ENCODE data around the gene CD59. TPM values are rescaled to one million over a fixed set of nuclear protein-coding genes. Genes with fewer than 3 reads are reported as not detected.

CD59 gene
- total and polyA plus RNA-seq, 9 of the 15 experiments (the other 6 are each of a cell fraction or from before 2014, with no cell fraction given): 38.1 to 338 (median 173) TPM

DNA sequence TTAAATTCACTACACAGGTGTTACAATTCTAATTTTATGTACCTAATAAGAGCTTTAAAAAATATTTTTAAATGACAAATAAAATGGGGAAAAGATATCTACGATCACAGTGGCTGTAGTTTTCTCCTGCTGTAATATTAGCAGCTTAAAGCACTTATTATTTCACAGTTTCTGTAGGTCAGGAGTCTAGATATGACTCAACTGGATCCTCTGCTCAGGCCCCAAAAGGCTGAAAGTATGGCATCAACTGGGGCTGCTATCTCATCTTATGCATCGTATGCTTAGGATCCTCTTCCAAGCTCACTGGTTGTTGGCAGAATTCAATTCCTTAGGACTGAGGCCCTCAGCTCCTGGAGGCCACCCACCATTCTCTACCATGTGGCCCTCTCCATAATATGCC lies 25.2 kb upstream of the CD59 start:
- intact Hi-C loops (cut with micrococcal nuclease): no loop called here
- ChIA-PET CTCF (ENCODE audit: low intra/inter-chr PET ratio) (no interaction called here), POLR2A (interaction anchor here (0.5 to 1.0 kb wide), 3 partner anchors 13 to 1506 kb away, joined by 3 to 5 read pairs (median 4); partner anchors contain the start of gene FBXO3)
- no peak overlapping the region for H3K27ac ChIP-seq (ENCODE audit: extremely low read depth, low read depth, low read length)
- no peaks in the 10 kb centered on the region for H3K9me3 ChIP-seq (replicated peaks; ENCODE audit: control insufficient read depth, insufficient read depth, low read depth, low read length)
- no peak overlapping the region for H2AFZ ChIP-seq (ENCODE audit: low read depth, low read length)
- DNase-seq (ENCODE audit: extremely low read depth in 1 of 4, low spot score in 3 of 4) (no peak), ATAC-seq (no peak), FAIRE-seq (no peak)
- H4K20me1 ChIP-seq (replicated peaks; ENCODE audit: control insufficient read depth, insufficient read depth, low read length): no peaks in the 10 kb centered on the region
- H3K4me2 ChIP-seq (ENCODE audit: insufficient read depth, low read length): no peak overlapping the region
- H3K9ac ChIP-seq (ENCODE audit: insufficient read depth in 1 of 2, low read depth in 2 of 2, low read length in 2 of 2): no peak overlapping the region
- BruUV-seq (replicated peaks): no TSS peak
- no peaks in the 10 kb centered on the region for H3K9me1 ChIP-seq (ENCODE audit: control insufficient read depth, insufficient read depth, low read length)
- no peaks in the 10 kb centered on the region for H3K79me2 ChIP-seq (ENCODE audit: control insufficient read depth, insufficient read depth, low read length)
- H3K36me3 ChIP-seq (ENCODE audit: control insufficient read depth, insufficient read depth, low read length): peaks cover 50% of the 10 kb centered on the region
- H3K4me3 ChIP-seq: no peak overlapping the region
- no peaks in the 10 kb centered on the region for H3K27me3 ChIP-seq (ENCODE audit: control insufficient read depth in 2 of 2, insufficient read depth in 2 of 2, low read length in 2 of 2)
- 70% methylated on average over 2 of the region's 2 CpGs for WGBS (ENCODE audit: insufficient coverage, low coverage, missing lambda C conversion rate)
- H3K4me1 ChIP-seq (replicated peaks in 1 of 2; ENCODE audit: control insufficient read depth in 2 of 2, insufficient read depth in 2 of 2, low read length in 2 of 2): no peaks in the 10 kb centered on the region
- TF ChIP-seq RFX7 (CRISPR knock-in tag; IDR thresholded peaks at IDR 0.05): no peak
- TF ChIP-seq, protein P1, sequence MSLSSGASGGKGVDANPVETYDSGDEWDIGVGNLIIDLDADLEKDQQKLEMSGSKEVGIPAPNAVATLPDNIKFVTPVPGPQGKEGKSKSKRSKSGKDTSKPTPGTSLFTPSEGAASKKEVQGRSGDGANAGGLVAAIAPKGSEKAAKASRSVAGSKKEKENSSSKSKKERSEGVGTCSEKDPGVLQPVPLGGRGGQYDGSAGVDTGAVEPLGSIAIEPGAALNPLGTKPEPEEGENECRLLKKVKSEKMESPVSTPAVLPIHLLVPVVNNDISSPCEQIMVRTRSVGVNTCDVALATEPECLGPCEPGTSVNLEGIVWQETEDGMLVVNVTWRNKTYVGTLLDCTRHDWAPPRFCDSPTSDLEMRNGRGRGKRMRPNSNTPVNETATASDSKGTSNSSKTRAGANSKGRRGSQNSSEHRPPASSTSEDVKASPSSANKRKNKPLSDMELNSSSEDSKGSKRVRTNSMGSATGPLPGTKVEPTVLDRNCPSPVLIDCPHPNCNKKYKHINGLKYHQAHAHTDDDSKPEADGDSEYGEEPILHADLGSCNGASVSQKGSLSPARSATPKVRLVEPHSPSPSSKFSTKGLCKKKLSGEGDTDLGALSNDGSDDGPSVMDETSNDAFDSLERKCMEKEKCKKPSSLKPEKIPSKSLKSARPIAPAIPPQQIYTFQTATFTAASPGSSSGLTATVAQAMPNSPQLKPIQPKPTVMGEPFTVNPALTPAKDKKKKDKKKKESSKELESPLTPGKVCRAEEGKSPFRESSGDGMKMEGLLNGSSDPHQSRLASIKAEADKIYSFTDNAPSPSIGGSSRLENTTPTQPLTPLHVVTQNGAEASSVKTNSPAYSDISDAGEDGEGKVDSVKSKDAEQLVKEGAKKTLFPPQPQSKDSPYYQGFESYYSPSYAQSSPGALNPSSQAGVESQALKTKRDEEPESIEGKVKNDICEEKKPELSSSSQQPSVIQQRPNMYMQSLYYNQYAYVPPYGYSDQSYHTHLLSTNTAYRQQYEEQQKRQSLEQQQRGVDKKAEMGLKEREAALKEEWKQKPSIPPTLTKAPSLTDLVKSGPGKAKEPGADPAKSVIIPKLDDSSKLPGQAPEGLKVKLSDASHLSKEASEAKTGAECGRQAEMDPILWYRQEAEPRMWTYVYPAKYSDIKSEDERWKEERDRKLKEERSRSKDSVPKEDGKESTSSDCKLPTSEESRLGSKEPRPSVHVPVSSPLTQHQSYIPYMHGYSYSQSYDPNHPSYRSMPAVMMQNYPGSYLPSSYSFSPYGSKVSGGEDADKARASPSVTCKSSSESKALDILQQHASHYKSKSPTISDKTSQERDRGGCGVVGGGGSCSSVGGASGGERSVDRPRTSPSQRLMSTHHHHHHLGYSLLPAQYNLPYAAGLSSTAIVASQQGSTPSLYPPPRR (CRISPR knock-in tag; IDR thresholded peaks at IDR 0.05; ENCODE audit: borderline replicate concordance): no peak
- no peak for TF ChIP-seq HNRNPLL (IDR thresholded peaks at IDR 0.05; ENCODE audit: low read depth, low read length, poor library complexity, severe bottlenecking)
- TF ChIP-seq NFIC (IDR thresholded peaks at IDR 0.05): no peak
- in situ Hi-C loops (cut with MboI): no loop called here

Measured in K562 (cell line).